Measurements from ENCODE around the gene DMRTA2. TPM values are rescaled to one million over a fixed set of nuclear protein-coding genes. Genes with fewer than 3 reads are reported as not detected.

The DMRTA2 gene
- 0.05 TPM in 1 of 2 replicates, not detected in the other for total RNA-seq

- DNase-seq (ENCODE audit: low read depth): no peak
Observed at GRCh38 chr1:50422946-50423669, at the start of gene DMRTA2. TSS of gene DMRTA2 (minus strand) at chr1:50423443. CDS start at chr1:50421536, 1,907 bp downstream.

GRCh38 chr1:50471967-50472366, 48.7 kb upstream of the DMRTA2 start:
- DNase-seq (ENCODE audit: low read depth): no peak

- DNase-seq (ENCODE audit: low read depth): no peak
Observed at GRCh38 chr1:50462964-50463363, 39.7 kb upstream of the DMRTA2 start.

- no peak for DNase-seq (ENCODE audit: low read depth)
Observed at GRCh38 chr1:50458507-50458906, 35.3 kb upstream of the DMRTA2 start.

GRCh38 chr1:50454911-50455310, 31.7 kb upstream of the DMRTA2 start:
- DNase-seq (ENCODE audit: low read depth): no peak

GRCh38 chr1:50453266-50453665, 30.0 kb upstream of the DMRTA2 start:
- no peak for DNase-seq (ENCODE audit: low read depth)

GRCh38 chr1:50452700-50453099, 29.5 kb upstream of the DMRTA2 start:
- no peak for DNase-seq (ENCODE audit: low read depth)

GRCh38 chr1:50450861-50451653, 27.8 kb upstream of the DMRTA2 start:
- no peak for DNase-seq (ENCODE audit: low read depth)

- DNase-seq (ENCODE audit: low read depth): no peak
Observed at GRCh38 chr1:50447961-50448360, 24.7 kb upstream of the DMRTA2 start.

GRCh38 chr1:50441183-50441582, 17.9 kb upstream of the DMRTA2 start:
- DNase-seq (ENCODE audit: low read depth): no peak

GRCh38 chr1:50438945-50439344, 15.7 kb upstream of the DMRTA2 start:
- no peak for DNase-seq (ENCODE audit: low read depth)

- no peak for DNase-seq (ENCODE audit: low read depth)
Observed at GRCh38 chr1:50436489-50436888, 13.2 kb upstream of the DMRTA2 start.

GRCh38 chr1:50430010-50430405, 6.8 kb upstream of the DMRTA2 start:
- no peak for DNase-seq (ENCODE audit: low read depth)

- no peak for DNase-seq (ENCODE audit: low read depth)
Observed at GRCh38 chr1:50427818-50428779, 4.9 kb upstream of the DMRTA2 start.

- no peak for DNase-seq (ENCODE audit: low read depth)
Observed at GRCh38 chr1:50427086-50427817, 4.0 kb upstream of the DMRTA2 start.

GRCh38 chr1:50426702-50427085, 3.5 kb upstream of the DMRTA2 start:
- no peak for DNase-seq (ENCODE audit: low read depth)

- DNase-seq (ENCODE audit: low read depth): no peak
Observed at GRCh38 chr1:50426108-50426700, 3.0 kb upstream of the DMRTA2 start.

GRCh38 chr1:50425376-50426107, 2.3 kb upstream of the DMRTA2 start:
- DNase-seq (ENCODE audit: low read depth): no peak

GRCh38 chr1:50424884-50425375, 1.7 kb upstream of the DMRTA2 start:
- DNase-seq (ENCODE audit: low read depth): no peak
